ENCODE data around the gene ATP1A2. TPM values are rescaled to one million over a fixed set of nuclear protein-coding genes. Genes with fewer than 3 reads are reported as not detected.

ATP1A2 gene
- total RNA-seq, 1 experiment from 2014 or later = 23.2 TPM

- no peak for TF ChIP-seq ZNF219 (CRISPR knock-in tag; IDR thresholded peaks at IDR 0.05; ENCODE audit: borderline replicate concordance)
- no peak for TF ChIP-seq NR1H2 (CRISPR knock-in tag; IDR thresholded peaks at IDR 0.05)
- TF ChIP-seq FOXP1 (CRISPR knock-in tag; IDR thresholded peaks at IDR 0.05; ENCODE audit: borderline replicate concordance) = peak; percentile 99
- no peak for TF ChIP-seq ATF1 (CRISPR knock-in tag; IDR thresholded peaks at IDR 0.05)
- TF ChIP-seq KAT7 (CRISPR knock-in tag; IDR thresholded peaks at IDR 0.05; ENCODE audit: borderline replicate concordance) = no peak
- 0 out of 2 replicates have a peak, but pooled peaks have one; percentile 3 for TF ChIP-seq ZSCAN18 (CRISPR knock-in tag; IDR thresholded peaks at IDR 0.05)
- peak; percentile 96 for TF ChIP-seq FOXK1 (CRISPR knock-in tag; IDR thresholded peaks at IDR 0.05)
- TF ChIP-seq FOXJ3 (CRISPR knock-in tag; IDR thresholded peaks at IDR 0.05; ENCODE audit: borderline replicate concordance) = no peak
- TF ChIP-seq IRF2 (CRISPR knock-in tag; IDR thresholded peaks at IDR 0.05; ENCODE audit: borderline replicate concordance, low read depth) = peak; percentile 81; the same call in 1 of the 2 replicates
- TF ChIP-seq ZNF396 (CRISPR knock-in tag; IDR thresholded peaks at IDR 0.05; ENCODE audit: borderline replicate concordance) = no peak
- no peak for TF ChIP-seq ZNF532 (CRISPR knock-in tag; IDR thresholded peaks at IDR 0.05; ENCODE audit: borderline replicate concordance)
- TF ChIP-seq TP53 (CRISPR knock-in tag; IDR thresholded peaks at IDR 0.05) = peak; percentile 79; the same call in 1 of the 2 replicates
- no peak for TF ChIP-seq PRRX2 (CRISPR knock-in tag; IDR thresholded peaks at IDR 0.05)
- no peak for TF ChIP-seq EMX1 (CRISPR knock-in tag; IDR thresholded peaks at IDR 0.05)
- TF ChIP-seq USF2 (CRISPR knock-in tag; IDR thresholded peaks at IDR 0.05) = peak; percentile 47; the same call in 1 of the 2 replicates
- no peak for TF ChIP-seq GTF2I (CRISPR knock-in tag; conservative IDR thresholded peaks at IDR 0.05)
- peak; percentile 92 for TF ChIP-seq ZBTB43 (CRISPR knock-in tag; IDR thresholded peaks at IDR 0.05)
- peak; percentile 69 for TF ChIP-seq ETV6 (CRISPR knock-in tag; IDR thresholded peaks at IDR 0.05)
- 0 out of 2 replicates have a peak, but pooled peaks have one; percentile 91 for TF ChIP-seq AFF4 (CRISPR knock-in tag; IDR thresholded peaks at IDR 0.05; ENCODE audit: borderline replicate concordance)
- peak; percentile 67; the same call in 1 of the 2 replicates for TF ChIP-seq USF1 (CRISPR knock-in tag; IDR thresholded peaks at IDR 0.05)
- peak; percentile 96 for TF ChIP-seq ARID4B (CRISPR knock-in tag; IDR thresholded peaks at IDR 0.05; ENCODE audit: borderline replicate concordance)
These were observed 31.4 kb upstream of the ATP1A2 start (continued) for GRCh38 chr1:160083968-160084770.

All from WTC11 (cell line).